GM12878 (cell line): Measurements from ENCODE around the gene MST1. TPM values are rescaled to one million over a fixed set of nuclear protein-coding genes. Genes with fewer than 3 reads are reported as not detected.
A peak's percentile ranks its signal among the peaks of the same experiment; 100 is the strongest.

ENCODE experiments used
- ATAC-seq: fragments of 200-7000 bp; cut with Tn5 transposase; 3 replicates; pipeline ENCODE4 v1.9.1; 2020; ENCODE audit warnings: mild to moderate bottlenecking, moderate library complexity
- BruUV-seq: library from RNA; stranded (reverse); fragments of 400-500 nt; replicated peaks from 2 replicates; lab custom pipeline; 2021; lab: Mats Ljungman, UMichigan
- CTCF ChIA-PET: fragments of 300-600 bp; sonication (Branson Sonifier 250); formaldehyde crosslinking; extraction: SDS; loops from one replicate; lab custom pipeline; 2021; ENCODE audit warnings: inconsistent platforms; lab: Yijun Ruan, JAX
- POLR2A ChIA-PET: fragments of 350-600 bp; formaldehyde crosslinking; extraction: SDS; loops from one replicate; lab custom pipeline; 2021; ENCODE audit warnings: inconsistent platforms; lab: Charles Lee
- RAD21 ChIA-PET: fragments of 300-600 bp; sonication (Branson Sonifier 250); formaldehyde crosslinking; loops from one replicate; lab custom pipeline; 2023; ENCODE audit warnings: antibody characterized with exemption; ENCODE audit not compliant: unreplicated experiment; lab: Charles Lee
- SMC1A ChIA-PET: fragments of 300-600 bp; sonication (Branson Sonifier 250); formaldehyde crosslinking; loops from one replicate; lab custom pipeline; 2023; ENCODE audit not compliant: unreplicated experiment, uncharacterized antibody; lab: Charles Lee
- DNase-seq: peaks from one replicate; pipeline ENCODE4 v3.0.0-alpha.2; 2011; ENCODE audit warnings: low read depth, low spot score
- FAIRE-seq: peaks from 3 replicates; lab custom pipeline; 2011; peaks lifted over from hg19 to GRCh38; lab: Jason Lieb, UNC
- H2AFZ ChIP-seq: 2 replicates; pipeline ENCODE4 v1.6.0; 2011; ENCODE audit warnings: low read depth, low read length, control low read depth; ENCODE audit not compliant: control insufficient read depth
- H3K27ac ChIP-seq: 2 replicates; pipeline ENCODE4 v1.5.1; 2011; ENCODE audit warnings: control low read depth; ENCODE audit not compliant: control insufficient read depth, insufficient read depth
- H3K27me3 ChIP-seq, 2 experiments: replicated peaks in 1 of 2; 2 replicates each; pipeline versions ENCODE4 v1.6.0 to v1.6.1; 2011; ENCODE audit warnings: low read length in 1 of 2; ENCODE audit not compliant: control insufficient read depth in 2 of 2, insufficient read depth in 2 of 2
- H3K36me3 ChIP-seq, 2 experiments: 2 replicates each; pipeline ENCODE4 v1.5.1; 2011; ENCODE audit warnings: low read length in 1 of 2; ENCODE audit not compliant: control insufficient read depth in 2 of 2, insufficient read depth in 2 of 2
- H3K4me1 ChIP-seq: 2 replicates; pipeline ENCODE4 v1.6.1; 2011; ENCODE audit warnings: mild to moderate bottlenecking, low read length, moderate library complexity, mixed read lengths; ENCODE audit not compliant: control insufficient read depth, insufficient read depth
- H3K4me2 ChIP-seq: 2 replicates; pipeline ENCODE4 v1.6.0; 2011; ENCODE audit warnings: control low read depth; ENCODE audit not compliant: control insufficient read depth, insufficient read depth
- H3K4me3 ChIP-seq: fragments of 200-600 bp; sonication (generic); 2 replicates; pipeline ENCODE4 v1.5.1; 2016
- H3K79me2 ChIP-seq: 2 replicates; pipeline ENCODE4 v1.6.0; 2011; ENCODE audit warnings: low read length; ENCODE audit not compliant: control insufficient read depth, insufficient read depth
- H3K9ac ChIP-seq: 2 replicates; pipeline ENCODE4 v1.8.0; 2011; ENCODE audit warnings: low read length, control low read depth, mixed read lengths; ENCODE audit not compliant: control insufficient read depth, insufficient read depth
- H3K9me3 ChIP-seq: replicated peaks from 3 replicates; pipeline ENCODE4 v1.5.1; 2011; ENCODE audit warnings: mild to moderate bottlenecking, low read length; ENCODE audit not compliant: control insufficient read depth, insufficient read depth
- H4K20me1 ChIP-seq: 2 replicates; pipeline ENCODE4 v1.6.0; 2011; ENCODE audit not compliant: control insufficient read depth, insufficient read depth
- BHLHE40 ChIP-seq, 2 experiments: fragments of 450-650 bp in 1 of 2; IDR thresholded peaks; 2 replicates each; pipeline ENCODE4 v1.6.1; 2011 to 2017; ENCODE audit warnings: low read depth in 2 of 2, borderline replicate concordance in 1 of 2, improper control_type of control experiment in 1 of 2, low read length in 1 of 2, mild to moderate bottlenecking in 1 of 2
- MYB ChIP-seq: fragments of 150-350 bp; IDR thresholded peaks from 2 replicates; pipeline ENCODE4 v1.6.1; 2014; ENCODE audit warnings: mild to moderate bottlenecking, low read depth, low read length, borderline replicate concordance
- SMAD1 ChIP-seq: fragments of 450-650 bp; IDR thresholded peaks from 2 replicates; pipeline ENCODE4 v1.6.1; 2018; ENCODE audit warnings: mild to moderate bottlenecking, low read depth; ENCODE audit not compliant: partially characterized antibody
- SPI1 ChIP-seq: IDR thresholded peaks from 2 replicates; pipeline ENCODE4 v1.6.1; 2011; ENCODE audit warnings: low read depth, mild to moderate bottlenecking, low read length, moderate library complexity, borderline replicate concordance; ENCODE audit not compliant: insufficient read depth
- SRF ChIP-seq, 2 experiments: IDR thresholded peaks; 2 replicates each; pipeline ENCODE4 v1.6.1; 2011; ENCODE audit warnings: low read depth in 2 of 2, low read length in 2 of 2, mild to moderate bottlenecking in 1 of 2, moderate library complexity in 1 of 2
- TCF12 ChIP-seq: IDR thresholded peaks from 2 replicates; pipeline ENCODE4 v1.6.1; 2011; ENCODE audit warnings: low read depth, mild to moderate bottlenecking, low read length
- whole genome bisulfite sequencing: methylation state at CpG from one replicate; pipeline ENCODE4 v1.1.6; 2016; ENCODE audit warnings: low lambda C conversion rate; ENCODE audit not compliant: insufficient replicate concordance, insufficient coverage; ENCODE audit errors: missing lambda C conversion rate; 5-methylcytosine and 5-hydroxymethylcytosine counted together
- in situ Hi-C: fragments of 300-500 bp; cut with MboI; formaldehyde crosslinking; loops from 9 replicates; pipeline ENCODE4 v1.14.3; 2018; ENCODE audit warnings: mixed read lengths
- intact Hi-C: fragments of 100-400 bp; cut with micrococcal nuclease; formaldehyde crosslinking; loops from one replicate; pipeline ENCODE4 v1.14.2; 2022; ENCODE audit not compliant: unreplicated experiment
- polyA plus RNA-seq, 11 experiments: library from polyadenylated mRNA; depleted of rRNA in 4 of 11; unstranded in 6 of 11; stranded (reverse) in 5 of 11; fragments of >200 nt; fragmentation: Nextera tagmentation in 4 of 11; fragmentation: Illumina TruSeq in 1 of 11; extraction: Ambion mirVana in 4 of 11; extraction: Trizol in 1 of 11; gene quantifications; 1 replicate in 1 of 11; 2 replicates in 10 of 11; pipeline versions ENCODE4 v1.2.1 to v1.2.3, GENCODE V29; 2011 to 2016; ENCODE audit warnings: inconsistent platforms in 2 of 11, missing spikeins in 2 of 11, low read depth in 1 of 11
- total RNA-seq, 4 experiments: library from RNA; depleted of rRNA in 3 of 4; stranded (reverse); fragments of >200 nt in 3 of 4; fragmentation: Illumina TruSeq in 1 of 4; extraction: Trizol in 1 of 4; gene quantifications; 2 replicates each; pipeline versions ENCODE4 v1.2.1 to v1.2.3, GENCODE V29; 2013 to 2021
- TF ChIP-seq, protein P1 (sequence below): IDR thresholded peaks from 2 replicates; pipeline ENCODE4 v1.6.1; 2012; ENCODE audit warnings: improper control_type of control experiment, low read depth, low read length; ENCODE audit not compliant: insufficient replicate concordance

The MST1 gene
- total and polyA plus RNA-seq, 10 of the 15 experiments (the other 5 are each of a cell fraction or from before 2014, with no cell fraction given): 1.2 to 25.5 (median 4.1) TPM

DNA sequence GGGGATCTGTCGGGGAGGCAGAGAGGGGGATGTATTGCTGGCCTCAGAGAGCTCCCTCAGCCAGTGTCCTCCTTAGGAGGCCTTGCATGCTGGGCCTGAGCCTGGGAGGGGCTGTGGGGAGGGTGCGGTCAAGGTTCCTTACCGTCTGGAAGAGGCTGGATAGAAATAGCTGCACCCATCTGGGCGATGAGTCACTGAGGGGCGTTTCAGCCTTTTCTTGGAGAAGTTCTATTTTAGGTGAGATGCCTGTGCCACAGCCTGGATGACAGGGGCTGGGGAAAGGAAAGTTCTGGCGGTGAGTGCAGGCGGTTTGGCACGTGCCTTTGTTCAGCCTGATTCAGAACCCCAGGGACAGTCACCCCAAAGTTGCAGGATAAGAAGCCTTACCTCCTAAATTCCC is 50.8 kb downstream of the MST1 start:
- Histone ChIP-seq H3K4me3 (no peak overlapping the region), H3K4me2 (no peak overlapping the region), H3K9ac (no peak overlapping the region), H3K79me2 (no peaks in the 10 kb centered on the region), H3K36me3 (no peaks in the 10 kb centered on the region), H3K4me1 (no peaks in the 10 kb centered on the region), H3K27ac (no peak overlapping the region), H4K20me1 (no peaks in the 10 kb centered on the region), H3K27me3 (no peaks in the 10 kb centered on the region; a peak in 1 of 4 replicates), H2AFZ (no peak overlapping the region), H3K9me3 (no peaks in the 10 kb centered on the region)
- in situ Hi-C loops (no loop called here), intact Hi-C loops (no loop called here)
- ATAC-seq: no peak
- ChIA-PET POLR2A (no interaction called here), RAD21 (interaction anchor here (1.9 kb wide), 1 partner anchor 99 kb away, joined by 7 read pairs; no protein-coding TSS in a partner anchor), SMC1A (no interaction called here), CTCF (interaction anchor here (0.5 to 1.4 kb wide), 2 partner anchors 33 to 1344 kb away, joined by 3 to 4 read pairs; no protein-coding TSS in a partner anchor)
- no TSS peak for BruUV-seq
- DNase-seq: no peak
- no peak for TF ChIP-seq SMAD1
- TF ChIP-seq, protein P1, sequence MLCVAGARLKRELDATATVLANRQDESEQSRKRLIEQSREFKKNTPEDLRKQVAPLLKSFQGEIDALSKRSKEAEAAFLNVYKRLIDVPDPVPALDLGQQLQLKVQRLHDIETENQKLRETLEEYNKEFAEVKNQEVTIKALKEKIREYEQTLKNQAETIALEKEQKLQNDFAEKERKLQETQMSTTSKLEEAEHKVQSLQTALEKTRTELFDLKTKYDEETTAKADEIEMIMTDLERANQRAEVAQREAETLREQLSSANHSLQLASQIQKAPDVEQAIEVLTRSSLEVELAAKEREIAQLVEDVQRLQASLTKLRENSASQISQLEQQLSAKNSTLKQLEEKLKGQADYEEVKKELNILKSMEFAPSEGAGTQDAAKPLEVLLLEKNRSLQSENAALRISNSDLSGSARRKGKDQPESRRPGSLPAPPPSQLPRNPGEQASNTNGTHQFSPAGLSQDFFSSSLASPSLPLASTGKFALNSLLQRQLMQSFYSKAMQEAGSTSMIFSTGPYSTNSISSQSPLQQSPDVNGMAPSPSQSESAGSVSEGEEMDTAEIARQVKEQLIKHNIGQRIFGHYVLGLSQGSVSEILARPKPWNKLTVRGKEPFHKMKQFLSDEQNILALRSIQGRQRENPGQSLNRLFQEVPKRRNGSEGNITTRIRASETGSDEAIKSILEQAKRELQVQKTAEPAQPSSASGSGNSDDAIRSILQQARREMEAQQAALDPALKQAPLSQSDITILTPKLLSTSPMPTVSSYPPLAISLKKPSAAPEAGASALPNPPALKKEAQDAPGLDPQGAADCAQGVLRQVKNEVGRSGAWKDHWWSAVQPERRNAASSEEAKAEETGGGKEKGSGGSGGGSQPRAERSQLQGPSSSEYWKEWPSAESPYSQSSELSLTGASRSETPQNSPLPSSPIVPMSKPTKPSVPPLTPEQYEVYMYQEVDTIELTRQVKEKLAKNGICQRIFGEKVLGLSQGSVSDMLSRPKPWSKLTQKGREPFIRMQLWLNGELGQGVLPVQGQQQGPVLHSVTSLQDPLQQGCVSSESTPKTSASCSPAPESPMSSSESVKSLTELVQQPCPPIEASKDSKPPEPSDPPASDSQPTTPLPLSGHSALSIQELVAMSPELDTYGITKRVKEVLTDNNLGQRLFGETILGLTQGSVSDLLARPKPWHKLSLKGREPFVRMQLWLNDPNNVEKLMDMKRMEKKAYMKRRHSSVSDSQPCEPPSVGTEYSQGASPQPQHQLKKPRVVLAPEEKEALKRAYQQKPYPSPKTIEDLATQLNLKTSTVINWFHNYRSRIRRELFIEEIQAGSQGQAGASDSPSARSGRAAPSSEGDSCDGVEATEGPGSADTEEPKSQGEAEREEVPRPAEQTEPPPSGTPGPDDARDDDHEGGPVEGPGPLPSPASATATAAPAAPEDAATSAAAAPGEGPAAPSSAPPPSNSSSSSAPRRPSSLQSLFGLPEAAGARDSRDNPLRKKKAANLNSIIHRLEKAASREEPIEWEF: no peak
- TF ChIP-seq SPI1: no peak
- TF ChIP-seq MYB: no peak
- TF ChIP-seq SRF (IDR thresholded peaks at IDR 0.05; ENCODE audit: low read depth in 2 of 2, low read length in 2 of 2): no peak
- TF ChIP-seq BHLHE40 (IDR thresholded peaks at IDR 0.05; ENCODE audit: borderline replicate concordance in 1 of 2, low read depth in 2 of 2, low read length in 1 of 2): 0 out of 4 replicates have a peak, but pooled peaks of 1 of the 2 experiments have one; percentile 14
- TF ChIP-seq TCF12: no peak
- 45% methylated on average over 8 of the region's 8 CpGs for WGBS
- FAIRE-seq: no peak
